Smooth muscle cell (in vitro differentiated cells): Measurements from ENCODE around the gene HCFC1. TPM values are rescaled to one million over a fixed set of nuclear protein-coding genes. Genes with fewer than 3 reads are reported as not detected.

Experiments
- DNase-seq: peaks from one replicate; lab custom pipeline; 2025; ENCODE audit not compliant: unreplicated experiment; lab: John Stamatoyannopoulos, UW
- H2AFZ ChIP-seq: fragments of 200-600 bp; sonication (generic); 2 replicates; pipeline ENCODE4 v1.6.0; 2016; ENCODE audit warnings: antibody characterized with exemption, low read depth, mild to moderate bottlenecking
- H3F3A ChIP-seq: fragments of 200-600 bp; sonication (generic); 2 replicates; pipeline ENCODE4 v1.6.0; 2017; ENCODE audit warnings: antibody characterized with exemption, low read depth
- H3K27ac ChIP-seq: fragments of 200-600 bp; sonication (generic); 2 replicates; pipeline ENCODE4 v1.5.1; 2016; ENCODE audit warnings: low read depth, mild to moderate bottlenecking
- H3K27me3 ChIP-seq: fragments of 200-600 bp; sonication (generic); 2 replicates; pipeline ENCODE4 v1.6.1; 2016; ENCODE audit warnings: low read depth, mild to moderate bottlenecking
- H3K36me3 ChIP-seq: fragments of 200-600 bp; sonication (generic); 2 replicates; pipeline ENCODE4 v1.5.1; 2016; ENCODE audit warnings: low read depth
- H3K4me1 ChIP-seq: fragments of 200-600 bp; sonication (generic); 2 replicates; pipeline ENCODE4 v1.5.1; 2016; ENCODE audit warnings: low read depth
- H3K4me2 ChIP-seq: fragments of 200-600 bp; sonication (generic); 2 replicates; pipeline ENCODE4 v1.6.0; 2016; ENCODE audit warnings: mild to moderate bottlenecking
- H3K4me3 ChIP-seq: fragments of 200-600 bp; sonication (generic); 2 replicates; pipeline ENCODE4 v1.5.1; 2016; ENCODE audit warnings: mild to moderate bottlenecking
- H3K79me2 ChIP-seq: fragments of 200-600 bp; sonication (generic); 2 replicates; pipeline ENCODE4 v1.6.0; 2016; ENCODE audit warnings: low read depth, mild to moderate bottlenecking
- H3K9ac ChIP-seq: fragments of 200-600 bp; sonication (generic); 2 replicates; pipeline ENCODE4 v1.6.0; 2016; ENCODE audit warnings: low read depth
- H3K9me3 ChIP-seq: fragments of 200-600 bp; sonication (generic); replicated peaks from 2 replicates; pipeline ENCODE4 v1.5.1; 2016; ENCODE audit warnings: low read depth
- H4K20me1 ChIP-seq: fragments of 200-600 bp; sonication (generic); 2 replicates; pipeline ENCODE4 v1.6.0; 2016; ENCODE audit warnings: low read depth
- WGBS: methylation state at CpG from one replicate; pipeline ENCODE4 v1.1.7; 2016; ENCODE audit warnings: low lambda C conversion rate; 5-methylcytosine and 5-hydroxymethylcytosine counted together
- polyA plus RNA-seq: library from polyadenylated mRNA; unstranded; fragments of >200 nt; fragmentation: Nextera tagmentation; extraction: Ambion mirVana; gene quantifications from 2 replicates; pipeline ENCODE4 v1.2.1, GENCODE V29; 2016
- total RNA-seq: library from RNA; depleted of rRNA; stranded (reverse); fragments of >200 nt; gene quantifications from 2 replicates; pipeline ENCODE4 v1.2.3, GENCODE V29; 2014
- TF ChIP-seq, protein P1 (sequence below): fragments of 200-600 bp; sonication (generic); IDR thresholded peaks from 2 replicates; pipeline ENCODE4 v1.5.1; 2017; ENCODE audit warnings: borderline replicate concordance, mild to moderate bottlenecking, antibody characterized with exemption; ENCODE audit not compliant: insufficient read depth, poor library complexity, severe bottlenecking

The HCFC1 gene
- total and polyA plus RNA-seq, 2 experiments from 2014 or later, result 22.8 to 23.3 TPM

DNA sequence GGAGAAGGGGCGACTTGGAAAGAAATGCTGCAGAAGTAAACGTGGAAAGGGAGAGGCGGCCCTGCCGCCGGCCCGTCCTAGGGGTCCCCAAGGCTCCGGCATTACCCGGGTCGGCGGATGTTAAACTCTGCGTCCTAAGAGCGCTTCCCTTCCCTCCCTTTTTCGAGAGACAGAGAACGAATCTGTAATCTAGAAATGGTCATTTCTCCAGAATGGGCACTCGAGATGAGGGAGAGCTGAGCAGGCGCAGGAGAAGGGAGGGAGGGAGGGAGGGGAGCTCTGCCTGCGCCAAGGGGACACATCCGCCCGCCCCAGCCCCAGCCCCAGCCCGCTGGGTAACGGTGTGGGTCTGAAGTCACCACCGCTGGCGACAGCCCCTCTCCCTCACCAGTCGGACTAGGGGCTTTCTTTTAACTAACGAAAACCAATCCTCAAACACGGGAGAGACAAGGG is 1.7 kb downstream of the HCFC1 start:
- H3F3A ChIP-seq, result no peaks in the 10 kb centered on the region
- peak overlapping the region; percentile 72 for H3K4me3 ChIP-seq
- H3K27ac ChIP-seq, result peak overlapping the region; percentile 1
- H3K9ac ChIP-seq, result no peak overlapping the region
- H2AFZ ChIP-seq, result no peak overlapping the region
- DNase-seq, result no peak
- H3K9me3 ChIP-seq, result no peaks in the 10 kb centered on the region
- no peaks in the 10 kb centered on the region for H3K27me3 ChIP-seq
- H3K4me1 ChIP-seq, result no peaks in the 10 kb centered on the region
- peaks cover 56% of the 10 kb centered on the region for H4K20me1 ChIP-seq
- peaks cover 48% of the 10 kb centered on the region for H3K79me2 ChIP-seq
- H3K36me3 ChIP-seq, result no peaks in the 10 kb centered on the region
- 41% methylated on average over 19 of the region's 26 CpGs for WGBS
- peak overlapping the region; percentile 84 for H3K4me2 ChIP-seq
- TF ChIP-seq, protein P1, sequence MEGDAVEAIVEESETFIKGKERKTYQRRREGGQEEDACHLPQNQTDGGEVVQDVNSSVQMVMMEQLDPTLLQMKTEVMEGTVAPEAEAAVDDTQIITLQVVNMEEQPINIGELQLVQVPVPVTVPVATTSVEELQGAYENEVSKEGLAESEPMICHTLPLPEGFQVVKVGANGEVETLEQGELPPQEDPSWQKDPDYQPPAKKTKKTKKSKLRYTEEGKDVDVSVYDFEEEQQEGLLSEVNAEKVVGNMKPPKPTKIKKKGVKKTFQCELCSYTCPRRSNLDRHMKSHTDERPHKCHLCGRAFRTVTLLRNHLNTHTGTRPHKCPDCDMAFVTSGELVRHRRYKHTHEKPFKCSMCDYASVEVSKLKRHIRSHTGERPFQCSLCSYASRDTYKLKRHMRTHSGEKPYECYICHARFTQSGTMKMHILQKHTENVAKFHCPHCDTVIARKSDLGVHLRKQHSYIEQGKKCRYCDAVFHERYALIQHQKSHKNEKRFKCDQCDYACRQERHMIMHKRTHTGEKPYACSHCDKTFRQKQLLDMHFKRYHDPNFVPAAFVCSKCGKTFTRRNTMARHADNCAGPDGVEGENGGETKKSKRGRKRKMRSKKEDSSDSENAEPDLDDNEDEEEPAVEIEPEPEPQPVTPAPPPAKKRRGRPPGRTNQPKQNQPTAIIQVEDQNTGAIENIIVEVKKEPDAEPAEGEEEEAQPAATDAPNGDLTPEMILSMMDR, result no peak

DNA sequence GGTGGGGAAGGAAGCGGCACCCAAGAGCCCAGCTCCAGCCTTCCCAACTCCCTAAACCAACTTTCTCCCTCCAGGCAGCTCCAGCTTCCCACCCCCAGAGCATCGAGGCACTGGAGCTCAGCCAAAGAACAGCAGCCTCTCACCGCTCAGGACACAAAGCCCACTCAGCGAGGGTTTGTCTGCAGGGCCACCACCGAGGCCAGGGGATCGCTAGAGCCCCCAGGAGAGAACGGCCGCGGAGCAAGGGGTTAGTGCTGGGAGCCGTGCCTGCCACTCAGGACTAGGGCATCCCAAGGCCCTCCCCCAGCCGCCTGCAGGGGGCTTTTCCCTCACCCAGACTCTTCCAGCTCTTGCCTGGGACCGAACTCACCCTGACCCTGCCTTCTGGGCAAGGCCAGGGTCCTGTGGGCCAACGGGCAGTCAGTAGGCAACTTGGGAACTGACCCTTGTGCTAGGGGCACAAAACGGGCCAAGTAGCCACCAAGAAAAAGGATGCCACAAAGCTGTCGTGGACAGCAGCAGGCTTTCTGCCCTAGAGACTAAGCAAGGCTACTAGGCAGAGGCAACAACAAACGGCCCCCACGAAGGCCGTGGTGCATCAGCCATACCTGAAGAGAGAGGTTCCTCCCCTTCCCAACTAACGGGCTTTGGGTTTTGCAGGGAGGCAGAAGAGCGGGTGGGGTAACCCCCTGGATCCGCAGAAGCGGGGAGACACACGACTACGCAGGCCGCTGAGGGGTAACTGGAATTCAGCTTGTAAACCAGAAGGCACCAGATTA is 2.3 kb downstream of the HCFC1 start:
- H3K4me1 ChIP-seq, result no peaks in the 10 kb centered on the region
- peak overlapping the region; percentile 1 for H3K27ac ChIP-seq
- no peaks in the 10 kb centered on the region for H3K9me3 ChIP-seq
- peak overlapping the region; percentile 72 for H3K4me3 ChIP-seq
- TF ChIP-seq, protein P1, result no peak
- no peak for DNase-seq
- peaks cover 63% of the 10 kb centered on the region for H4K20me1 ChIP-seq
- peak overlapping the region; percentile 84 for H3K4me2 ChIP-seq
- H3K27me3 ChIP-seq, result no peaks in the 10 kb centered on the region
- no peaks in the 10 kb centered on the region for H3K36me3 ChIP-seq
- H3K79me2 ChIP-seq, result peaks cover 54% of the 10 kb centered on the region
- no peak overlapping the region for H3K9ac ChIP-seq
- no peak overlapping the region for H2AFZ ChIP-seq
- 47% methylated on average over 25 of the region's 25 CpGs for WGBS
- no peaks in the 10 kb centered on the region for H3F3A ChIP-seq

DNA sequence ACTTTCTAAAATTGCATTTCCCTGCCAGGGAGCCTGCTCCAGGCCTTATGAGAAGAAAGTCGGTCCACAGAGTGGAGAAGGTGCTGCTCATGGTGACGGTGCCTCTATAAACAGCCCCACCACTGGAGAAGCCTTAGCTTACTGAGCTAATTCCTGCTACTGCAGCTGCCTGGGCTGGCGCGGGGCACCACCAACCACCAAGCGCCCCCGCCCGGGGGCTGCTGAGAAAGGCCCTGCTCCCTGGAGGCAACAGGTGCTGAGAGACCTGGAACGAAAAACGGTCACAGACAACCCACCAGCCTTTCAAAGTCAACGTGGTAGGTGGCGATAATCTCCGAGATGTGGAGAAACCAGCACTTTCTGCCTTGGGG is 2.9 kb downstream of the HCFC1 start:
- Histone ChIP-seq H2AFZ (no peak overlapping the region), H3F3A (no peaks in the 10 kb centered on the region), H3K79me2 (peaks cover 54% of the 10 kb centered on the region), H3K27ac (no peak overlapping the region), H3K9ac (no peak overlapping the region), H3K27me3 (no peaks in the 10 kb centered on the region), H4K20me1 (peaks cover 68% of the 10 kb centered on the region), H3K4me3 (peak overlapping the region; percentile 72), H3K4me1 (no peaks in the 10 kb centered on the region), H3K9me3 (no peaks in the 10 kb centered on the region), H3K36me3 (no peaks in the 10 kb centered on the region), H3K4me2 (peak overlapping the region; percentile 84)
- DNase-seq, result no peak
- 51% methylated on average over 12 of the region's 12 CpGs for WGBS
- TF ChIP-seq, protein P1, result no peak

DNA sequence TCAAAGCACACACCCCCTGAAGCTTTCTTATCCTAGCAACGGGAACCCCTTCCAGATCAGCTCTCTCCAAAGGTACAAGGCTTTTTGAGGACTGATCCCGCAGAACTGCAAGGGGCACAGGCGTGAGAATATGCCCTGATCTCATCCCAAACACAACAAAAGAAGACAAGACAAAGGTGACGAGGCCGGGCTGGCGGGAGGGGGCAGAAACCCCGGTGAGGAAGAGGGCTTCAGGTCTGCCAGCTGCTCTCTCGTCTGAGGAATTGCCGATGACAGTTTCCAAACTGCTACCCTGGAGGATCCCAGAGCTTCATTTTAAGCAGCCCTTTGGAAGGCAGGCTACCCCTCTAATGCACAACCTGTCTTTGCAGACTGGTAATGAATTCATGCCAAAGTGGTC is 3.4 kb downstream of the HCFC1 start:
- peaks cover 73% of the 10 kb centered on the region for H4K20me1 ChIP-seq
- H3K27me3 ChIP-seq, result no peaks in the 10 kb centered on the region
- TF ChIP-seq, protein P1, result no peak
- H3K4me3 ChIP-seq, result peak overlapping the region; percentile 72
- H3K9ac ChIP-seq, result no peak overlapping the region
- peak overlapping the region; percentile 84 for H3K4me2 ChIP-seq
- H3K36me3 ChIP-seq, result no peaks in the 10 kb centered on the region
- H3K9me3 ChIP-seq, result no peaks in the 10 kb centered on the region
- no peak overlapping the region for H3K27ac ChIP-seq
- no peak overlapping the region for H2AFZ ChIP-seq
- H3K4me1 ChIP-seq, result no peaks in the 10 kb centered on the region
- WGBS, result 71% methylated on average over 9 of the region's 9 CpGs
- DNase-seq, result no peak
- peaks cover 54% of the 10 kb centered on the region for H3K79me2 ChIP-seq
- H3F3A ChIP-seq, result no peaks in the 10 kb centered on the region
